Measurements from ENCODE around the gene DGKB. TPM values are rescaled to one million over a fixed set of nuclear protein-coding genes. Genes with fewer than 3 reads are reported as not detected.

The DGKB gene
- polyA plus RNA-seq, 3 donors from 2014 or later, result not detected

GRCh38 chr7:14596421-14596820 is 306.1 kb downstream of the DGKB start:
- Mint-ChIP-seq H3K4me3 (no peak overlapping the region), H3K27me3 (ENCODE audit: low read depth in 3 of 3) (no peaks in the 10 kb centered on the region), H3K4me1 (no peaks in the 10 kb centered on the region), H3K9me3 (peaks cover 2 to 22% (median 8%) of the 10 kb centered on the region in 6 donors), H3K27ac (no peak overlapping the region), H3K36me3 (no peaks in the 10 kb centered on the region)
- no peak for DNase-seq

DNA sequence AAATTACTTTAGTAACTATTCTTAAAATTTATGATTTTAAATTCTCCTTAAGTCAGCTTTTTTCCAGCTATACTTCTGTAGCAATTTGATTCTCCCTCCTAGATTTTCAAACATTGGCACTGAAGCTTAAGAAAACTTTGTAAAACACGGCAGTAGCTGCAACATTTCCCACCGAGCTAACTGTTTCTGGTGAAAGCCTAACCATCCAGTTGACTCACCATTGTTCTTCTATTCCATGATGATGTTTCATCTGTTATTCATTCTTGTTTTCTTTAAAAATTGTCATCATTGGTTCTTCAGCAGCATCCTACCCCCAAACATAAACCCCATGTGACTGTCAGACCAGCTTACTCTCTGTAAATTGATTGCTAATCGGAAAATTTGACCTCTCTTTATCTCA is 312.3 kb downstream of the DGKB start:
- peaks cover 2 to 30% (median 16%) of the 10 kb centered on the region in 6 donors for H3K9me3 Mint-ChIP-seq
- H3K27ac Mint-ChIP-seq, result no peak overlapping the region
- peaks cover 0 to 4% (median 0%) of the 10 kb centered on the region in 3 donors for H3K36me3 Mint-ChIP-seq
- no peak overlapping the region for H3K4me3 Mint-ChIP-seq
- no peak for DNase-seq
- H3K27me3 Mint-ChIP-seq (ENCODE audit: low read depth in 3 of 3), result no peaks in the 10 kb centered on the region
- no peaks in the 10 kb centered on the region for H3K4me1 Mint-ChIP-seq

- H3K4me1 Mint-ChIP-seq, result no peaks in the 10 kb centered on the region
- no peaks in the 10 kb centered on the region for H3K27me3 Mint-ChIP-seq (ENCODE audit: low read depth in 3 of 3)
- no peak overlapping the region for H3K4me3 Mint-ChIP-seq
- H3K27ac Mint-ChIP-seq, result no peak overlapping the region
- no peak for DNase-seq
- peaks cover 0 to 4% (median 0%) of the 10 kb centered on the region in 3 donors for H3K36me3 Mint-ChIP-seq
- peaks cover 2 to 37% (median 14%) of the 10 kb centered on the region in 6 donors for H3K9me3 Mint-ChIP-seq
Measured at GRCh38 chr7:14585232-14585631, 317.3 kb downstream of the DGKB start.

GRCh38 chr7:14583518-14583917 is 319.0 kb downstream of the DGKB start:
- Mint-ChIP-seq H3K4me1 (no peaks in the 10 kb centered on the region), H3K4me3 (no peak overlapping the region), H3K36me3 (peaks cover 0 to 4% (median 0%) of the 10 kb centered on the region in 3 donors), H3K27me3 (ENCODE audit: low read depth in 3 of 3) (no peaks in the 10 kb centered on the region), H3K9me3 (peaks cover 7 to 44% (median 17%) of the 10 kb centered on the region in 6 donors), H3K27ac (no peak overlapping the region)
- no peak for DNase-seq

GRCh38 chr7:14582010-14582409 is 320.5 kb downstream of the DGKB start:
- no peaks in the 10 kb centered on the region for H3K27me3 Mint-ChIP-seq (ENCODE audit: low read depth in 3 of 3)
- peaks cover 0 to 4% (median 0%) of the 10 kb centered on the region in 3 donors for H3K36me3 Mint-ChIP-seq
- no peak overlapping the region for H3K27ac Mint-ChIP-seq
- H3K9me3 Mint-ChIP-seq, result peaks cover 6 to 43% (median 16%) of the 10 kb centered on the region in 6 donors
- H3K4me3 Mint-ChIP-seq, result no peak overlapping the region
- no peak for DNase-seq
- H3K4me1 Mint-ChIP-seq, result no peaks in the 10 kb centered on the region

GRCh38 chr7:14579971-14580370 is 322.6 kb downstream of the DGKB start:
- H3K27me3 Mint-ChIP-seq (ENCODE audit: low read depth in 3 of 3), result no peaks in the 10 kb centered on the region

DNA sequence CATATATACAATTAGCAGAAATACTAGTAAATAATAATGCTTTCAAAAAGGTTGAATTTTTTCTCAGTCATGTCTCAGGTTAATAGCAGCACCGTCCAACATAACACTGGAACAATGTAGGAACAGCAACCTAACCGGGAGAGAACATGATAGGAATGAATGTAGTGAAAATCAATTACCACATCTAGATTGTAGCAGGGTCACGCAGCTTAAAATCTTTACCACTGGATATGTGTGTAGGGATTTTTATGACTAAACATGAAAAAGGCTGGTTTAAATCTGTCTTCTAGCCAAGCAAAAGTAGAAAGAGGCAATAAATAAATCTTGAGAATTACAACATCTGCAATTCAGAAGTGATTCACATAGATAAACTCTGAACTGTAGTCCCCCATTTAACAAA is 326.0 kb downstream of the DGKB start:
- Mint-ChIP-seq H3K36me3 (no peaks in the 10 kb centered on the region), H3K4me3 (no peak overlapping the region), H3K9me3 (peaks cover 8 to 32% (median 11%) of the 10 kb centered on the region in 6 donors), H3K27me3 (ENCODE audit: low read depth in 3 of 3) (no peaks in the 10 kb centered on the region), H3K27ac (no peak overlapping the region), H3K4me1 (no peaks in the 10 kb centered on the region)
- no peak for DNase-seq

More at GRCh38 chr7:14579971-14580370, 322.6 kb downstream of the DGKB start:
- Mint-ChIP-seq H3K4me1 (no peaks in the 10 kb centered on the region), H3K9me3 (peaks cover 8 to 36% (median 16%) of the 10 kb centered on the region in 6 donors), H3K4me3 (no peak overlapping the region), H3K36me3 (no peaks in the 10 kb centered on the region), H3K27ac (no peak overlapping the region)
- DNase-seq, result no peak

GRCh38 chr7:14570750-14571607 is 331.6 kb downstream of the DGKB start:
- no peak for DNase-seq
- Mint-ChIP-seq H3K27me3 (ENCODE audit: low read depth in 3 of 3) (peaks cover 0 to 2% (median 0%) of the 10 kb centered on the region in 3 donors), H3K4me3 (no peak overlapping the region), H3K36me3 (no peaks in the 10 kb centered on the region), H3K27ac (no peak overlapping the region), H3K4me1 (no peaks in the 10 kb centered on the region), H3K9me3 (peaks cover 7 to 30% (median 19%) of the 10 kb centered on the region in 6 donors)

GRCh38 chr7:14552060-14552459 is 350.5 kb downstream of the DGKB start:
- Mint-ChIP-seq H3K4me1 (no peaks in the 10 kb centered on the region), H3K36me3 (no peaks in the 10 kb centered on the region), H3K27ac (no peak overlapping the region), H3K27me3 (ENCODE audit: low read depth in 3 of 3) (peaks cover 0 to 2% (median 1%) of the 10 kb centered on the region in 3 donors), H3K9me3 (peaks cover 3 to 17% (median 14%) of the 10 kb centered on the region in 6 donors), H3K4me3 (no peak overlapping the region)
- no peak for DNase-seq

- Mint-ChIP-seq H3K27ac (no peak overlapping the region), H3K9me3 (peaks cover 3 to 25% (median 15%) of the 10 kb centered on the region in 6 donors), H3K36me3 (no peaks in the 10 kb centered on the region), H3K4me1 (no peaks in the 10 kb centered on the region), H3K27me3 (ENCODE audit: low read depth in 3 of 3) (peaks cover 0 to 2% (median 1%) of the 10 kb centered on the region in 3 donors), H3K4me3 (no peak overlapping the region)
- no peak for DNase-seq
Measured at GRCh38 chr7:14551310-14551709, 351.2 kb downstream of the DGKB start.

DNA sequence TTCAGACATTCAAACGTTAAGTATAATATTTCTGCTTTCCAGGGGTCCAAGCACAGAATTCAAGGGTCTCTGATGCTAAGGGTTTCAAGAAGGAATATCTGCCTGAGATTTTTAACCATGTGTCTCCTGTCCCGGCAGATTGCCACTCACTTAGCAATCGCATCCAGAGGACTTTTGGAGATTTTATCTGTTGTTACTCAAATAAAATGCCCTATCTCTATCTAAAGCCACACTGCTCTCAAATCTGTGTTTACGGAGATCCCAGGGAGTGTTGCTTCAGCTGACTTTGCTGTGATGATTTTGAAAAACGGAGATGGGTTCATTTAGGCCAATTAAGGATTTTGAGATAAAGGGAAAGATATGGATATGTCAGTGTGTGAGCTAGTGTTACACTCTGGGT is 359.9 kb downstream of the DGKB start:
- Mint-ChIP-seq H3K4me1 (no peaks in the 10 kb centered on the region), H3K9me3 (peaks cover 10 to 41% (median 17%) of the 10 kb centered on the region in 6 donors), H3K36me3 (no peaks in the 10 kb centered on the region), H3K27ac (no peak overlapping the region), H3K27me3 (ENCODE audit: low read depth in 3 of 3) (peaks cover 0 to 3% (median 0%) of the 10 kb centered on the region in 3 donors), H3K4me3 (no peak overlapping the region)
- no peak for DNase-seq

- no peak for DNase-seq
- Mint-ChIP-seq H3K27ac (peak overlapping the region in 1 of 6 donors; percentile 17), H3K27me3 (ENCODE audit: low read depth in 3 of 3) (no peaks in the 10 kb centered on the region)
Measured at GRCh38 chr7:14521183-14521582, 381.4 kb downstream of the DGKB start.

GRCh38 chr7:14510268-14510667 is 392.3 kb downstream of the DGKB start:
- no peaks in the 10 kb centered on the region for H3K4me1 Mint-ChIP-seq
- no peak for DNase-seq
- no peaks in the 10 kb centered on the region for H3K36me3 Mint-ChIP-seq
- H3K4me3 Mint-ChIP-seq, result no peak overlapping the region
- H3K27ac Mint-ChIP-seq, result no peak overlapping the region
- peaks cover 10 to 23% (median 13%) of the 10 kb centered on the region in 6 donors for H3K9me3 Mint-ChIP-seq
- no peaks in the 10 kb centered on the region for H3K27me3 Mint-ChIP-seq (ENCODE audit: low read depth in 3 of 3)

More at GRCh38 chr7:14521183-14521582, 381.4 kb downstream of the DGKB start:
- Mint-ChIP-seq H3K36me3 (no peaks in the 10 kb centered on the region), H3K4me3 (no peak overlapping the region), H3K9me3 (peaks cover 5 to 43% (median 16%) of the 10 kb centered on the region in 6 donors), H3K4me1 (no peaks in the 10 kb centered on the region)

- no peak overlapping the region for H3K27ac Mint-ChIP-seq
- H3K9me3 Mint-ChIP-seq, result peaks cover 8 to 35% (median 17%) of the 10 kb centered on the region in 6 donors
- H3K36me3 Mint-ChIP-seq, result no peaks in the 10 kb centered on the region
- no peak for DNase-seq
- H3K4me3 Mint-ChIP-seq, result no peak overlapping the region
- H3K27me3 Mint-ChIP-seq (ENCODE audit: low read depth in 3 of 3), result no peaks in the 10 kb centered on the region
- no peaks in the 10 kb centered on the region for H3K4me1 Mint-ChIP-seq
Measured at GRCh38 chr7:14507617-14508016, 394.9 kb downstream of the DGKB start.
